Bronchial epithelial cell (primary cell): ENCODE results near the gene RETSAT. TPM values are rescaled to one million over a fixed set of nuclear protein-coding genes. Genes with fewer than 3 reads are reported as not detected.
A peak's percentile ranks its signal among the peaks of the same experiment; 100 is the strongest.

Experiments
- DNase-seq: peaks from one replicate; pipeline ENCODE4 v3.0.0-alpha.2; 2010; ENCODE audit warnings: low read depth
- FAIRE-seq: peaks from 2 replicates; lab custom pipeline; 2011; peaks lifted over from hg19 to GRCh38; lab: Jason Lieb, UNC
- H3K27me3 ChIP-seq: 2 replicates; pipeline ENCODE4 v1.5.1; 2011; ENCODE audit warnings: low read length; ENCODE audit not compliant: control insufficient read depth, insufficient read depth
- H3K36me3 ChIP-seq: 2 replicates; pipeline ENCODE4 v1.5.1; 2011; ENCODE audit warnings: low read length; ENCODE audit not compliant: control insufficient read depth, insufficient read depth
- H3K4me3 ChIP-seq: 2 replicates; pipeline ENCODE4 v1.5.1; 2011; ENCODE audit warnings: mild to moderate bottlenecking, low read depth, low read length, control low read depth
- total RNA-seq: library from RNA; depleted of rRNA; stranded (reverse); fragments of >200 nt; gene quantifications from 2 replicates; pipeline ENCODE4 v1.2.1, GENCODE V29; 2014
- TF ChIP-seq, protein P1 (sequence below): IDR thresholded peaks from 2 replicates; pipeline ENCODE4 v1.5.1; 2011; ENCODE audit warnings: mild to moderate bottlenecking, moderate library complexity, low read length, control low read depth, inconsistent platforms; ENCODE audit not compliant: insufficient read depth, severe bottlenecking

Gene RETSAT
- total RNA-seq, 1 donor from 2014 or later, result 79.2 TPM

DNA sequence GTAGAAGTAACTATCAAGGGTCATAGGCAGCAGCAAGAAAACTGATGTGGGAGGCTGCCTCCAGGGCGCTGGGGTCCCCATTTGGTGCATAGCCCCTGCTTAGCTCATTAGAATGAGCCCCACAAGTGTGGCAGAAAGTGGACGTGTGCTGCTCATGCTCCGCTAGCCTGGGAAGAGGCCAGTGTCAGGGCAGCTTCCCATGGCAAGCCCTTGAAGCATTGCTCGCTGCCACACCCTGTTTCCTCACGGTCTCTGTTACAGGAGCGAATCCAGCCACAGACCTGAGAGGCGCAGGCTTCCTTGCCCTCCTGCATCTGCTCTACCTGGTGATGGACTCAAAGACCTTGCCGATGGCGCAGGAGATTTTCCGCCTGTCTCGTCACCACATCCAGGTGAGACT, 22.8 kb upstream of the RETSAT start:
- peaks cover 2% of the 10 kb centered on the region for H3K36me3 ChIP-seq
- H3K4me3 ChIP-seq, result no peak overlapping the region
- FAIRE-seq, result no peak

DNA sequence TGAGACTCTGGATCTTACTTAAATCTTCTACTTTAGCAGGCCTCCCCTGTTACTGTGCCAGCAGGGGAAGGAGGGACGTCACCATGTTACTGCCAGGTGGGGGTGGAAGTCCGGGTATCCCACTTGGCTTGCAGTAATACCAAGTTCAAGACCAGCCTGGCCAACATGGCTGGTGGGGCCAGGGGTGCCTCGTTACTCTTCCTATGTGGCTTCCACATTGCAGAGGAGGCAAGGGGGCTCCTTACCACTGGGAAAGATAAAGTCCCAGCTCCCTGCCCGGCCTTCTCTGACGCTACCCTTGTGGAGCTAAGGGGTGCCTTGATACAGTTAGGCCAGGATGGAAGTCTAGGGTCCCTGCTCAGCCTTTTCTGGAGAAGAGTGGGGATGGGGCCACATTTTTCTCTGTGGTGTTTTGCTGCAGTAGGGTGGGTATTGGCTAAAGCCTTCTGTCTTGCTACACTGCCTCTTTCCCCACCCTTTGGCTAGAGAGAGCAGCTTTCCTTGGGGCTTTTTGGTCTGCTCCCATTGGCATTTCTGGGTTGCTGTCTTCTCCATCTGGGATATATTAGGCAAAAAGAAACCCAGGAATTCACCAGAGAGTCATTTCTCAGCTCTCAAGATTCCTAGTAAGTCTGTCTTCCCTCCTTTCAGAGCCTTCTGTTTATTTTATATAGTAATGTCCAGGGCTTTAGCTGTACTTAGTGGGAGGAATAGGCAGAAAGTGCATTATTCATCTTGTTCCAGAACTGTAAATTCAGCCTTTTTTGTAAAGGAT, 22.1 kb upstream of the RETSAT start:
- H3K4me3 ChIP-seq, result no peak overlapping the region
- FAIRE-seq (no peak), DNase-seq (no peak)
- TF ChIP-seq, protein P1, sequence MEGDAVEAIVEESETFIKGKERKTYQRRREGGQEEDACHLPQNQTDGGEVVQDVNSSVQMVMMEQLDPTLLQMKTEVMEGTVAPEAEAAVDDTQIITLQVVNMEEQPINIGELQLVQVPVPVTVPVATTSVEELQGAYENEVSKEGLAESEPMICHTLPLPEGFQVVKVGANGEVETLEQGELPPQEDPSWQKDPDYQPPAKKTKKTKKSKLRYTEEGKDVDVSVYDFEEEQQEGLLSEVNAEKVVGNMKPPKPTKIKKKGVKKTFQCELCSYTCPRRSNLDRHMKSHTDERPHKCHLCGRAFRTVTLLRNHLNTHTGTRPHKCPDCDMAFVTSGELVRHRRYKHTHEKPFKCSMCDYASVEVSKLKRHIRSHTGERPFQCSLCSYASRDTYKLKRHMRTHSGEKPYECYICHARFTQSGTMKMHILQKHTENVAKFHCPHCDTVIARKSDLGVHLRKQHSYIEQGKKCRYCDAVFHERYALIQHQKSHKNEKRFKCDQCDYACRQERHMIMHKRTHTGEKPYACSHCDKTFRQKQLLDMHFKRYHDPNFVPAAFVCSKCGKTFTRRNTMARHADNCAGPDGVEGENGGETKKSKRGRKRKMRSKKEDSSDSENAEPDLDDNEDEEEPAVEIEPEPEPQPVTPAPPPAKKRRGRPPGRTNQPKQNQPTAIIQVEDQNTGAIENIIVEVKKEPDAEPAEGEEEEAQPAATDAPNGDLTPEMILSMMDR, result no peak
- H3K36me3 ChIP-seq, result peaks cover 2% of the 10 kb centered on the region
- H3K27me3 ChIP-seq, result no peaks in the 10 kb centered on the region

More for the DNA sequence above, 22.8 kb upstream of the RETSAT start:
- TF ChIP-seq, protein P1, result no peak
- no peak for DNase-seq
- H3K27me3 ChIP-seq, result no peaks in the 10 kb centered on the region

DNA sequence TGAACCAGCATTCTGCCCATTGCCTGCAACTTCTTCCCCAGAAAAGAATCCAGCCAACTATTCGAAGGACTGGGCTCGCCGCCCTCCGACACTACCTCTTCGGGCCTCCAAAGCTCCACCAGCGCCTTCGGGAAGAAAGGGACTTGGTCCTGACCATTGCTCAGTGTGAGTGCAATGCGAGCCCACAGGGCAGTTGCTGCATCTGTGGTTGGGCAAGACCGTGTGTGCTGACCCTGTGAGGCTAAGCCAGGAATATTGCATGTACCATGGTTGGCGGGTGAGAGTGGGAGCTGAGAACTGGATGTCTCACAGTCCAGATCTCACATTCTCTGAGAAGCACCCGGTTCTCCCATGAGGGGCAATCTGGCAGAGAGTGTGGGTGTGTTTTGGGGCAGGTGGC, 16.7 kb upstream of the RETSAT start:
- TF ChIP-seq, protein P1, result no peak
- no peak overlapping the region for H3K4me3 ChIP-seq
- no peaks in the 10 kb centered on the region for H3K27me3 ChIP-seq
- DNase-seq, result no peak
- no peak for FAIRE-seq
- H3K36me3 ChIP-seq, result peaks cover 3% of the 10 kb centered on the region

DNA sequence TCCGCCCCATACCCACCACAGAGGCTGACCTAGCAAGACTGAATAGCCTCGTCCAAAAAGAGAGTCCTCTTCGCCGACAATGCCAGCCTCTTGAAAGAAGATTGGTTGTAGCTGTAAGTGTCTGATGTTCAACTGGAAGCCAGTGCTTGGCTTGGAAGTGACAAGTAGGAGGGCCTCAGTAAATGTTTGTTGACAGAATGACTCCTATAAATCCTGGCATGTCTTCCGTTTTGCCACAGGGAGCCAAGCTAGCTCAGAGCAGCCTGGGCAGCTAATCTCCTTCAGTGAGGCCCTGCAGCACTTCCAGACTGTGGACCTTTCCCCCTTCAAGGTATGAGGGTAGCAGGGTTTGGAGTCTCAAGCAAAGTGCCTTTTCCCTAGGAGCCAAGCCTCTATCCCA, 15.2 kb upstream of the RETSAT start:
- TF ChIP-seq, protein P1, result no peak
- Histone ChIP-seq H3K4me3 (no peak overlapping the region), H3K27me3 (no peaks in the 10 kb centered on the region), H3K36me3 (peaks cover 3% of the 10 kb centered on the region)
- FAIRE-seq (no peak), DNase-seq (peak; percentile 57)

DNA sequence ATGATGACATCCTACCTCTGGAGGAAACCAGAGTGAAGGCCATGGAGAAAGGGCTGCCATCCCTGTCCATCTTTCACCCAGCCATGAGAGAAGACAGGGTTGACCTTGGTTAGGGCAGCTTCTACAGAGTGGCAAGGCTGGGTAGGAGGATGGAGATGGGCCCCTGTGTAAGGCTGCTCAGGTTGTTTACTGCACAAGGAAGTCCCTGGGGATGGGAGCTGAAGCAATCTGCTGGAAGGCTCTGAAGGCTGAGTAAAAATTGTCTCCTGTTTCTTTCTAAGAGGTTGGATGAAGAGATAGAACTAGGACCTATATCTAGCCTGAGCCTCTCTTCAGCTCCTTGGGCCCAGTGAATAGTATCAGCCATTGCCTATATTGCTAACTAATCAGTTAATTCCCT, 14.6 kb upstream of the RETSAT start:
- DNase-seq (no peak), FAIRE-seq (no peak)
- TF ChIP-seq, protein P1, result no peak
- Histone ChIP-seq H3K36me3 (peaks cover 3% of the 10 kb centered on the region), H3K27me3 (no peaks in the 10 kb centered on the region), H3K4me3 (no peak overlapping the region)
